HG03025 (cell line): ENCODE results near the gene DPYSL4.

Experiments
- ATAC-seq: cut with Tn5 transposase; IDR thresholded peaks from one replicate; pipeline ENCODE4 v1.9.1; 2021; ENCODE audit warnings: mild to moderate bottlenecking, moderate library complexity; ENCODE audit not compliant: unreplicated experiment, low FRiP score

The DPYSL4 gene

GRCh38 chr10:132175907-132176581 lies 10.7 kb upstream of the DPYSL4 start:
- ATAC-seq, result no peak

DNA sequence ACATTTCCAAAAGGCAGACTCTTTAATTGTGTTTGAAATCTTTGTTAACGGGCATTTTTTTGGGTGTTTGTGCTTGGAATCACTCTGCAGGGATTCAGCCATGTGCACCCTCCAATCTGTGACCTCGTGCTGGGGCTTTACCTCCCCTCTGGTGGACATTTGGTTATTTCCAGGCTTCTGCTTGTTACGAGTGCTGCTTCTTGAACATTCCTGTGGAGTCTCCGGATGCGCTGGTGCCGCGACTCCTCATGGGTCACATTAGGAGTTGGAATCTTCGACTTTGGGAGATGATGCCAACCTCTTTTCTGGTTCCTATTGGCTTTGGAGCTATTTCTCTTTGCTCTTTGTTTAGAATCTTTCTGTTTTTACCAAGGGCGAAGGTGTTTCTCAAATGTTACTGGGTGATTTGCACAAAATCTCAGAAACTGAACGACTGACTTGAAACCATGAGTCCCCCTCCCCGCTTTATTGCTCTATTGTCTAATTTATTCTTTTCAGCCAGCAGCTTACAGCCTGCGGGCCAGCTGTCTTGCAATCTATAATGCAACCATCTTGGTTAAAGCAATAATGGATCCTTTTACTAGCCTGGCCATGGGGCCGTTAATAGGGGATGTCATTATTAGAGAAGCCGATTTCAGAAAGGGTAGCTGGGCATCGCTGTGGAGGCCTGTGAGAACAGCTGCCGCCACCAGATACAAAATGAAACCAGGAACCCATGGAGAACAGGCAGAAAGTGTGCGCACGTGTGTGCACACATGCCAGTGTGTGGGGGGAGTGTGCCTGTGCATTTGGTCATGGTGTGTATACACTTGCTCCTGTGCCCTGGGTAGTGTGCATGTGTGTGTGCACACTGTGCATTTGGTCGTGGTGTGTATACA lies 9.9 kb upstream of the DPYSL4 start:
- no peak for ATAC-seq

DNA sequence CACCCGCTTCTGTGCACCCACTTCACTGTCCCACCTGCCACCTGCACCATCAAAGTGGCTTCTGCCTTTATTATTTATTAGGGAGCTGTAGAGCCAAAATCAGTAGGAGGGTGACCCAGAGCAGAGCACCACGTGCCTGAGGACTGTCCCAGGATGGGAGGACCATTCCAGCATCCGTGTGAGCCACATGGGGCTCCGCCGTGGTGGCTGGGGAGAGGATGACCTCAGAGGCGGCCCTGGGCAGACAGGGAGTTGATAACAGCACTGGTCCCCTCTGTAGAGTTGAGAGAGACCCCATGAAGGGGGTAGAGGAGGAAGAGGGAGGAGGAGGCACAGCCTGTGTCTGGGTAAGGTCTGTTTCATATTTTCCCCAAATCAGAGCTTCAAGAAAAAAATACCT lies 8.7 kb upstream of the DPYSL4 start:
- no peak for ATAC-seq

GRCh38 chr10:132178672-132179545 lies 7.8 kb upstream of the DPYSL4 start:
- no peak for ATAC-seq

DNA sequence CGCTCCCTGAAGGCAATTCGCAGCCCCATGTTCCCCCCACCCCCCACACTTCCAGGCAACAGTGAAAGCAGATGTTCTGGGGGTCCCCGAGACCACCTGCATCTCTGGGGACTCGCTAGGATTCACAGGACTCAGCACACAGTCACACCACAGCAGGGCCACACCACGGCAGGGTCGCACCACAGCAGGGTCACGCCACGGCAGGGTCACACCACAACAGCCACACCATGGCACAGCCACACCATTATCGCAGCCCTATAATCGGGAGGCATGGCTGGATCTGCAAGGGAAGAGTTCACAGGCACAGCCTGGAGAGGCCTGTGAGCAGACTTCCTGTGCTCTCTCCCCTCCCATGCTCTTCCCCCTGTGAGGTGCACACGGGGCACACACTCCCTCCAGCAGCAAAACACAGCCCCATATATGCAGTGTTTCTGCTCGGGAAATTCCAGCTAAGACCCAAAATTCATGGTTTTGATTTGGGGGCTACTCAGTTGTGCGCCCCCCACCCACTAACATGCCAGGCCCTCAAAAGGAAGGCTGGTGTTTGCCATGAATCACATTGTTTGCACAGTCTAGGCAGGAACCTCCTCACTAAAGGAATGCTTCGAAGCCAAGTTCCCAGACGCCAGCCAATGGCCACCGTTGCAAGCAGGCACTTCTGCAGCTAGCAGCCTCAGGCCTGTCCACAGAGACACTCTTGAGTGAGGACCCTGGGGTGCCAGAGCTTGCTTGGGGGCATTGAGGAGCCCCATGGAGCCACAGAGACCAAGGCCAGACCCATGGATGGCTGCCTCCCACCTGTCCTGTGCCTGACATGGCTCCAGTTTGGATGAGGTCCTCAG lies 7.0 kb upstream of the DPYSL4 start:
- ATAC-seq, result no peak

DNA sequence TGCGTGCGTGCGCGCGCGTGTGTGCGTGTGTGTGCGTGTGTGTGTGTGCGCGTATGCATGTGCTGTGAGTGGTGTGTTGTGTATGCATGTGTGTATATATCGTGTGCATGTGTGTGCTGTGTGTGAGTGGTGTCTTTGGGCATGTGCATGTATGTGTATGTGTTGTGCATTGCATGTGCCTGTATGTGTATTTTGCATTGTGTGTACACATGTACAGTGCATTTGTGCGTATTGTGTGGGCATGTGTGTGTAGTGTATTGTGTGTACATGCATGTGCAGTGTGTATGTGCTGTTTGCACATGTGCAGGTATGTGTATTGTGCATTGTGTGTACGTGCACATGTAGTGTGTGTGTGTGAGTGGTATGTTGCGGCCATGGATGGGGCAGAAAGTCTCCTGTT lies 6.0 kb upstream of the DPYSL4 start:
- ATAC-seq, result no peak

DNA sequence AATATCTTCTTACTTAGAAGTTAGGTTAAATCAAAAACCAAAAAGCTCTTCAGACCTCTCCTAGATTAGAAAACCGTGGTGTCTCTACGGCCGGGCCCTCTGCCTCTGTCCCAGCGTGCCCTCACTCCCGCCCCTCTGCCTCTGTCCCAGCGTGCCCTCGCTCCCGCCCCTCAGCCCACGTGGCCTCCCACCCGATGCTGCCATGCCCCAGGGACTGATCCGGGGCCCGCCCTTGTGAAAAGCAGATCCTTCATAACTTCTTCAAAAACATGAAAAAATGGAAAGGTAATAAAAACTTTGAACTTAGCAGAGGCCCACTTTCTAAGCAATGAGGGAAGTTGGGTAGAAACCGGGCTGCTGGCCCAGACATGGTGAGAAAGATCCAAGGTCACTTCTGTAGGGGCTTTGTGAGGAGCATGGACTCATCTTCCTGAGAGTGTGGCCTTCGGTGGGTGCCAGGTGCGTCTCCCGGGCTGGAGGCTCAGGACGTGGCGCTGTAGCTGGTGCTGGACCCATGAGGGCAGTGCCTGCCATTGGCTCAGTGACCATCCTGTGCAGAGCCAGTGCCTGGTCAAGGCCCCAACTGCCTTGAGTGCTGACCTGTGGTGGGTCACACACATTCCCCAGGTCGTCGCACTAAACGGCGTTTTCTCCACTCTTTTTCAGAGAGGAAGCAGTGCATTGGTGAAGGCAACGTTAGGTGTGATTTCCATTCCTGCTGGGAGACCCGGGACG lies 4.9 kb upstream of the DPYSL4 start:
- no peak for ATAC-seq

DNA sequence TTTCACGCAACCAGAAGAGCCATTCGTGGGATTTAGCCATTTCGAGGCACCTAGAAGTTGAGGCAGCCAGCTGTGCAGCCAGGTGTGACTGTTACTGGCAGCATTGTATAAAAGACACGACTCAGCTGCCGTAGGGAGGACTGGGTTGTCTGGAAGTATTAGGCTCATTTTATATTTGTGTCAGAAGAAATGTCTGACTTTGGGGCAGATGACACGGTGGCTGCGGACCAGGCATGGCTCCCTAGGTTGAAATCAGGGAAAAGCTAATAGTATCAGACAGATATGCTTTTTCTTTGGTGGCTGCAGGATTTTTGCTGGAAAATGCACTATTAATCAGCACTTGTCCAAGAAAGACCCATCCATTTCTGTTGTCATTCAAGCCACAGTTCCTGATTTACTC lies 4.2 kb upstream of the DPYSL4 start:
- ATAC-seq, result no peak

DNA sequence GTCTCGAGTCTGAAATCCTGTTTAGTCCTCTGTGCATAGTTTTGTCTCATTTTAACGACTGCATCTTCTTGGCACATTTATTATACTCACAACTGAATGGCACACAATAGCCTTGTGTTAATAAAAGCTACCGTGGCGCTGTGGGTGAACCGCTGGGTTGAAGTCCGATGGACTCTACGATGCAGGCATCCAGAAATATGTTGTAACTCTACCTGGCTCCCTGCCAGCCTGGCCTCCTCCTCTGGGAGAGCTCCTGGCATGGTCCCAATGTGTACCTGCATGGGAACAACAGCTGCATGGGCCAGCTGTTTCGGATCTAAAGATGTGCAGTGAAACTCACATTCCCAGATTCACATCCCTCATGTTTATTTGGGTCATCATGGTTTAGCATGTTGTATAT lies 3.7 kb upstream of the DPYSL4 start:
- no peak for ATAC-seq

DNA sequence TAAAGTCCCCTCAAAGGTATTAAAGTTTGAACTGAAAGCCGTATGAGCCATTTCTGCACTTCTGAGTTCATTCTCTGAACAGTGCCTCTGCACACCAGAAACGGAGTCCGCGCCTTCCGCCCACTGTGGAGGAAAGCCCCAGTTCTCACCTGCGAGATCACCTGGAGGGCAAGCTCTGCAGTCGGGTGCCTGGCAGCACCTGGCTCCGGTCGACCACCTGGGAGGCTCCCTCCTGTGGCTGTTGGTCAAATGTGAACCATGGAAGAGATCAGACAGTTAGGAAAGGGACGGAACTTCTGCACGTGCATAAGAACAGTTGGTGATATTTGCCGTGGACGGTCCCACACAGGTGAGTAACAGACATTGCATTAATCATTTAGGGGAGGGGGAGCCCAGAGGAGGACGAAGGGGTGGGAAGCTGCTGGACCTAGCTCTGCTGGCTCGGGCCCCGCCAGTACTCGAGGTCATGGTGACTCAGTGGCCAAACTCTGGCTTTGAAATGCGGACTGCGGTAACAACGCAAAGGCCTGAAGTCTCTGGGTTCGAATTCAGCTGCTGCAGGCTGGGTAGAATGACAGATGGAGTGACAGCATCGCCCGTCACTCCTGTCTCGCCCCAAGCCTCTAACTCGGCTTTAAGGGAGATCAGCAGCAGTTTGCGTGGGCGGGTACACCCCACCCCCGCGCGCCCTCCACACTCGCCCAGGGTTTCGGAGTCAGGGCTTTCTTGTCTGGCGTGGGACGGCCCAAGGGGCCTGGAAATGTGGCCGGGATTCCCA lies 1.7 kb upstream of the DPYSL4 start:
- no peak for ATAC-seq

DNA sequence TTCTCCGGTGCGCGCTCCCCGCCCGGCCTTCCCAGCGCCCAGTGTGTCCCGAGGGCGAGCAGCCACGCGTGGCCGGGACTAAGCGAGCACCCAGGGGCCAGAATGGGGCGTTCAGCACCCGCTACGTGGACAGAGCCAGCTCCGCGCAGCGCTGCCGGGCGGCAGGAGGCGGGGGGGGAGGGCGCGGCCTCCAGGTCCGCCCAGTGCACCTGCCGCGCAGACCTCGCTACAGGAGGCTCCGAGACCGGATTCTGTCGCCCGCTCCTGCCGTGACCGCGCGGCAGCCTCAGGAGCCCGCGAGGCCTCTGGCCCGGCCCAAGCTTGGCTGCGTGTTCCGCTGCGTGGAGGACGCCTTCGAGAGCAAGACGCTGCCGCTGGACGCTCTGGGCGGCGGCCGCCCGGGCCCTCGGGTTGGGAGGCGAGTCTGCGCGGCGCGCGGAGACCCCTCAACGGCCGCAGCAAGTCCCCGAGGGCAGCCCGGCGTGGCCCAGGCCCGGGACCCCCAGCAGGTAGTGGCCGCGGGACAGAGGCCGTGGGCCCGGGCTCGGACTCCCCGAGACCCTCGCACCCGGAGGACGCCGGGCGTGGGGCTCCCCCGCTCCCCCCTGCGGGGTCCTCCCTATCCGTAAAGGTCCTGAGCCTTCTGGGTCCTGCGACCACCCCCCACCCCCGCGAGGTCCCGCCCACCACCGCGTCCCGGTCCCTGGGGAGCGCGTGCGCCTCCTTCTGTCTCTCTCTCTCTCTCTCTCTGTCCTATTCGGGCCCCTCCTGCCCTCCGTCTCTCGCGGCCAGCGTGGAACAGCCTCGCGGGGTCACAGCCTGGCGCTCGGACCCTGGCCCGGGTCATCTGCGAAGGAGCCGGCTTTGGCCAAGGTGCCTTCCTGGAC lies 904 bp upstream of the DPYSL4 start:
- no peak for ATAC-seq

DNA sequence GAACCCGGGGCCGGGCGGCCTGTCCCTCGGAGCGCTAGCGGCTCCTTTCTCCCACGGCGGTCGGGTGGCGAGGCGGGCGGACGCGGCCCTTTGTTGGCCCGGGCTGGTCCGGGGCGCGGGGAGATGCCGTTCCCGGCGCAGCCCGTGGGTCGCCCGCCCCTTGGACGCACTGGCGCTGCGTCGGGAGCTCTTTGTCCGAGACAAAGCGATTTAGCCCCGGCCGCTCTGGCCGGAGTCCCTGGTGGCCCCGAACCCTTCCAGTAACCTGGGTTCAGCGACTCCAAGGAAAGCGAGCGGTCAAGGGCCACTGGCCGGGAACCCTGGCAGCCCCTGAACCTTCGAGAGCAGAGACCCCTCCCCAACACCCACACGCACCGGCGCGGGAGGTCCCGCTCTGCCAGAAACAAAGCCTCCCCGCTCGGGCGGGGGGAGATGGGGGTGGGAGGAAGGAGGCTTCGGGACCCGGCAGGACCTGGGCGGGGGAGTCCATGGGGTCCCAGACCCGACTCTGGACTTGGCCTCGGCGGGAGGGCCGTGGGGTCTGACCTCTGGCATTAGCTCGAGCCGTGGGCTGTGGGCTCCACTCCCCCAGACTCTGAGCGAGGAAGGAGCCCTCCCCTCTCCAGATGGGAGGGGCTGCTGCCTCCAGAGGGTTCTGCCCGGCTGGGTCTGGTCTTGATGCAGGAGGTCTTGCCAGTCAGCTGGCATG lies 836 bp downstream of the DPYSL4 start:
- ATAC-seq, result no peak

- ATAC-seq, result no peak
Measured at GRCh38 chr10:132188331-132188730, 1.6 kb downstream of the DPYSL4 start.

- no peak for ATAC-seq
Measured at GRCh38 chr10:132189016-132189415, 2.3 kb downstream of the DPYSL4 start.

DNA sequence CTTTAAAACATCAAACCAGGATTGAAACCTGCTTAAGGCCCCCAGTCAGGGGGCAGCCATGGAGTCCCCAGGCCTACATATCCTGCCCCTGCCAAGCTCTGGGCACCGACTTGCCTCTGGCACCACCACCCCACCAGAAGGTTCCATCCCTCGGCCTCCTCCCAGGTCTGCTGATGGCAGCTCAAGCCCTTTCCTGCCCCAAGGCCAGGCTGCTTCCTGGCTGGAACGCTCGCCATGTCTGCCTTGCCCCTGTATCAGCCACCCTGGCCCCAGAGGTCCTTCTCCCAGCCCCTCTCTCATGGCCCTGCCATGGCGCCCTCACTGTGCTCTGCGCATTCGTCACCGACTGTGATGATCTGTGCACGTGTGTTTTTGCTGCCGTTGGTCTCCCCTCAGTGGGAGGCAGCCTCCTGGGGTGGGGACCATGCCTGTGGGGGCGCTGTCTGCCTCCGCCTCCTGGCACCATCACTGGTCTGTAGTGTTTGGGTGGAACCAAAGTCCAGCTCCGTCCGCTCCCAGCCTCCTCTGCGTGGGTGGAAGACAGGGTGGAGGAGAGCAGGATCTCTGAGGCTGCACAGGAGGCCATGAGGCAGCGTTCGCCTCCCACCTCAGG lies 3.2 kb downstream of the DPYSL4 start:
- no peak for ATAC-seq

- no peak for ATAC-seq
Measured at GRCh38 chr10:132192076-132192975, 5.6 kb downstream of the DPYSL4 start.
